Measurements from ENCODE around the gene USP5.

USP5 gene

DNA sequence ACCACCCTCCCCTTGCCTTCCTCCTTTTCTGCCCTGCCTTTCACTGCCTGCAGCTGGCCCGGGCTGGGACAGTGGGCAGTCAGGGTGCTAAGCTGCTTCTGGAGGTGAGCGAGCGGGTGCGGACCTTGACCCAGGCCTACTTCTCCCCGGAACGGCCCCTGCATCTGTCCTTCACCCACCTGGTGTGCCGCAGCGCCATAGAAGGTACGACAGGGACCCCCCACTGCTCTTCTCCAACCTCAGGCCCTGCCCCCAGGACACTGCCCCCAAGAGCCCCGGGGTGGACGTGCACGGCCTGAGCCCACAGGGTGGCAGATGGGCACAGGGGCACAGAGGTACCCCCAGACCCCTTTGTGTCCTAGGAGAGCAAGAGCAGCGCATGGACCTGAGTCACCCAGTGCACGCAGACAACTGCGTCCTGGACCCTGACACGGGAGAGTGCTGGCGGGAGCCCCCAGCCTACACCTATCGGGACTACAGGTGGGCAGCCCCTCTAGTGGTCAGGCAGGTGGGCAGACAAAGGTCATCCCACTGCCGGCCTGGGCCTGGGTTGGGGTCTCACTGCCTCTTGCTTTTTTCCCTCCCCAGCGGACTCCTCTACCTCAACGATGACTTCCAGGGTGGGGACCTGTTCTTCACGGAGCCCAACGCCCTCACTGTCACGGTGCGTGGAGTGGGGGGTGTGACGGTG, 14.4 kb upstream of the USP5 start:
- Histone ChIP-seq H3K4me1 (ENCODE audit: control insufficient read depth, insufficient read depth, low read length) (no peaks in the 10 kb centered on the region), H3K9ac (ENCODE audit: low read length) (no peak overlapping the region), H3K36me3 (ENCODE audit: control insufficient read depth, insufficient read depth, low read length) (peaks cover 7% of the 10 kb centered on the region), H3K27ac (ENCODE audit: low read depth, low read length) (no peak overlapping the region), H3K27me3 (ENCODE audit: control insufficient read depth, insufficient read depth, low read length) (no peaks in the 10 kb centered on the region), H3K4me3 (ENCODE audit: low read length) (no peak overlapping the region)

DNA sequence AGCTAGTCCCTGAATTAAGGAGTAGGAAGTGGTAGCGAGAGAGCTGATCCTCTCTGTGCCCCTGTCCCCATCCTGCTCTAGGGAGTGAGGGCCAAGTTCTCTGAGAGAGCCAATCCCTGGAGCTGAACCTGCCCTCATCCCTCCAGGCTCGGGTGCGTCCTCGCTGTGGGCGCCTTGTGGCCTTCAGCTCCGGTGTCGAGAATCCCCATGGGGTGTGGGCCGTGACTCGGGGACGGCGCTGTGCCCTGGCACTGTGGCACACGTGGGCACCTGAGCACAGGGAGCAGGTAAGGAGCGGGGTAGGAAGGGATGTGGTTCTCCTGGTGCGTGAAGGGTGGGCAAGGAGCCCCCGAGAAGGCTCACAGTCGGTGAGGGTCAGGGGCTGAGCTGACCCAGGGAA, 13.1 kb upstream of the USP5 start:
- H3K36me3 ChIP-seq (ENCODE audit: control insufficient read depth, insufficient read depth, low read length) = peaks cover 7% of the 10 kb centered on the region
- H3K4me3 ChIP-seq (ENCODE audit: low read length) = no peak overlapping the region
- no peaks in the 10 kb centered on the region for H3K27me3 ChIP-seq (ENCODE audit: control insufficient read depth, insufficient read depth, low read length)
- no peak overlapping the region for H3K9ac ChIP-seq (ENCODE audit: low read length)
- no peak overlapping the region for H3K27ac ChIP-seq (ENCODE audit: low read depth, low read length)
- no peaks in the 10 kb centered on the region for H3K4me1 ChIP-seq (ENCODE audit: control insufficient read depth, insufficient read depth, low read length)

DNA sequence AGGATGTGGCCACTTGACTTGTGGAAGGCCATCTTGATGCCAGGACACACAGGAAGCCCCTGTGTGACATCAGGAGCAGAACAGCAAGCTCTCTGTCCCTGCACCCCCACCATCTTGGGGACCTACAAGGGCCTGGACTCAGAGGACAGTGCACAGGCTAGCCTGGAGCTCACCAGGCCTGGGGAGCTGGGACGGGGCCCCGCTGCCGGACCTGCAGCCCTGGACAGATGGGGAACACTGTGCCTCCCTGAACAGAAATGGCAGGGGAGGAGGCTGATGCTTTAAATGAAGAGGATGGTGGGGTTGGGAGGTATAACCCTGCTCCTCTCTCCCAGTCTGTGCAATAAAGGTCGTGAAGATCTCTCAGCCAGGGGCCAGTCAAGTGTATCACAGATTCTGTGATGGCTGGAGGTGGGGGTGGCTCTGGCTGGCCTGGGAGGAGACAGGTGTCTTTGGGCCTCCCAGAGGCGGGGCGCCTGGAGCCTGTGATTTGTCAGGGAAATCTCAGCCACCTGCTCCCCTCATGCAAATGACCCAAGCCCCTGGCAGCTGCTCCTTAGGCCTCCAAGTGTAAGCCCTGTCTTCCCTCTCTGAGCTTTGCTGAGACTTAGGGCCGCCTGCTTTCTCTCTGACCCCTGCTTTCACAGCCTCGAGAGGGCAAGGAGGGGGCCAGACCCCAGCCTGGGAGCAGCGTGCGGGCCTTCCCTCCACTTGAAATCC, 12.3 kb upstream of the USP5 start:
- no peak overlapping the region for H3K27ac ChIP-seq (ENCODE audit: low read depth, low read length)
- no peak overlapping the region for H3K4me3 ChIP-seq (ENCODE audit: low read length)
- no peaks in the 10 kb centered on the region for H3K4me1 ChIP-seq (ENCODE audit: control insufficient read depth, insufficient read depth, low read length)
- no peak overlapping the region for H3K9ac ChIP-seq (ENCODE audit: low read length)
- no peaks in the 10 kb centered on the region for H3K27me3 ChIP-seq (ENCODE audit: control insufficient read depth, insufficient read depth, low read length)
- peaks cover 11% of the 10 kb centered on the region for H3K36me3 ChIP-seq (ENCODE audit: control insufficient read depth, insufficient read depth, low read length)

DNA sequence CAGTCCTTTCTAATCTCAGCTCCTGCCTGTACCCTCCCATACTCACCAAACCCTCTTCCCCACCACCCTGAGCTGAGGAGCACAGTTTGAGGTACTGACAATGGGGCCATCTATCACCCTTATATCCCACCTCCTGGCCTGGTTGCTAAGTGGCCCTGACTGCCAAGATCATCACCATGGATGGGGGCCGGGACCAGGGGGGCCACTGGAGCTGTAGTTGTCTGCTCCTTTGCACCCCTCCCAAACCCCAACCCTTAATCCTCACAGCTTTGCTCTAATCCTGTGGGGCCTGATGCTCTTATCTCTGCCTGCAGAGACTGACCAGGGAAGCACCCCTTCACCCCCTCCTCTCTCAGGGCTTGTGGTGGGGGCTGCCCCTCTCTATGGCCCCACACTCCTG, 11.6 kb upstream of the USP5 start:
- H3K9ac ChIP-seq (ENCODE audit: low read length) = no peak overlapping the region
- H3K4me1 ChIP-seq (ENCODE audit: control insufficient read depth, insufficient read depth, low read length) = no peaks in the 10 kb centered on the region
- H3K27me3 ChIP-seq (ENCODE audit: control insufficient read depth, insufficient read depth, low read length) = no peaks in the 10 kb centered on the region
- no peak overlapping the region for H3K4me3 ChIP-seq (ENCODE audit: low read length)
- no peak overlapping the region for H3K27ac ChIP-seq (ENCODE audit: low read depth, low read length)
- peaks cover 11% of the 10 kb centered on the region for H3K36me3 ChIP-seq (ENCODE audit: control insufficient read depth, insufficient read depth, low read length)

DNA sequence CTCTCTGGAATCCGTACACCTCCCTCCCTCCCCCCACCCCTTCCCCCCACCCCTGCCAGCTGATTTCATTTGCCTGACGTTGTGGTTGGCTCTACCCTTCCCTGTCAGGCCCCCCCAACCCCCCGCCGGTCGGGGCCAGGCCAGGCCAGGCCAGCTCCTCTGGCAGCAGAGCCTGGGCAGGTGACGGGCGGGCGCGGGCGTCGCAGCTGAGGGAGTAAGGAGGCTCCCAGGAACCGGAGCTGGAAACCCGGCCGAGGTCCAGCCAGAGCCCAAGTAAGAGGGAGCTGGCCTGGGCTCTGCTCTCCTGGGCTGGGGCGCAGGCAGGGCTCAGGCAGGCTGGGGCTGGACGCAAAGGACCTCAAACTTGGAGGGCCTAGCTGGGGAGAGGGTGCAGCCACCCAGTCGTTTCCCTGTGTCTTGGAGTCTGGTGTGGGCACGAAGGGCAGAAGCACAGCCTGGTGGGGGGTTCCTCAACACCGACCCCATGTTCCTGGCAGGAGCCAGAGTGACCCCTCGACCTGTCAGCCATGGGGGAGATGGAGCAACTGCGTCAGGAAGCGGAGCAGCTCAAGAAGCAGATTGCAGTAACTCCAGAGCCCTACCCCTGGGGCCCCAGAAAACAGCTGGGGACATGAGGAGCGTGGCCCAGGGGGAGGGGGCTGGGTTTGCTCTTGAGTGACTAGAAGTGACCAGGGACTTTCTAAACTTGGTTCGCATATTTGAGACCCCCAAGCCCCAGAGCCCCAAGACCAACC, 11.0 kb upstream of the USP5 start, which contains the start of gene GNB3:
GNB3 (plus strand) TSS at position 165 of the 755 bp plus-strand sequence; CDS start at position 528, 363 bp downstream.
- H3K4me3 ChIP-seq (ENCODE audit: low read length) = no peak within 1 kb of the TSS
- peaks cover 11% of the 10 kb centered on the region for H3K36me3 ChIP-seq (ENCODE audit: control insufficient read depth, insufficient read depth, low read length)
- no peaks in the 10 kb centered on the region for H3K4me1 ChIP-seq (ENCODE audit: control insufficient read depth, insufficient read depth, low read length)
- H3K9ac ChIP-seq (ENCODE audit: low read length) = no peak within 1 kb of the TSS
- H3K27me3 ChIP-seq (ENCODE audit: control insufficient read depth, insufficient read depth, low read length) = no peaks in the 10 kb centered on the region
- H3K27ac ChIP-seq (ENCODE audit: low read depth, low read length) = no peak within 1 kb of the TSS

DNA sequence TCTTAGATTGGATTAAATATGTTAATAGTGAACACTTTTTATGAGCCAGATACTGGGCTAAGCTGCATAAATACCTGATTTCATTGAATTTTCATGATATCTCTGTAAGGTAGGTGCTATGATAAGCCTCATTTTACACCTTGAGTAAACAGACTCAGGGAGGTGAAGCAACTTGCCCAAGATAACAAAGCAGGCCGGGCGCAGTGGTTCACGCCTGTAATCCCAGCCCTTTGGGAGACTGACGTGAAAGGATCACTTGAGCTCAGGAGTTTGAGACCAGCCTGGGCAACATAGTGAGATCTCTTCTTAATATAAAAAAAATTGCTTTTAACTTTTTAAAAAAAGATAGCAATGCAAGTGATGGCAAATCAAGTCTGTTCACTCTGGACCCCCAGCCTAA, 9.9 kb upstream of the USP5 start:
- no peak overlapping the region for H3K4me3 ChIP-seq (ENCODE audit: low read length)
- H3K36me3 ChIP-seq (ENCODE audit: control insufficient read depth, insufficient read depth, low read length) = peaks cover 9% of the 10 kb centered on the region
- H3K27ac ChIP-seq (ENCODE audit: low read depth, low read length) = no peak overlapping the region
- no peaks in the 10 kb centered on the region for H3K4me1 ChIP-seq (ENCODE audit: control insufficient read depth, insufficient read depth, low read length)
- no peaks in the 10 kb centered on the region for H3K27me3 ChIP-seq (ENCODE audit: control insufficient read depth, insufficient read depth, low read length)
- no peak overlapping the region for H3K9ac ChIP-seq (ENCODE audit: low read length)

DNA sequence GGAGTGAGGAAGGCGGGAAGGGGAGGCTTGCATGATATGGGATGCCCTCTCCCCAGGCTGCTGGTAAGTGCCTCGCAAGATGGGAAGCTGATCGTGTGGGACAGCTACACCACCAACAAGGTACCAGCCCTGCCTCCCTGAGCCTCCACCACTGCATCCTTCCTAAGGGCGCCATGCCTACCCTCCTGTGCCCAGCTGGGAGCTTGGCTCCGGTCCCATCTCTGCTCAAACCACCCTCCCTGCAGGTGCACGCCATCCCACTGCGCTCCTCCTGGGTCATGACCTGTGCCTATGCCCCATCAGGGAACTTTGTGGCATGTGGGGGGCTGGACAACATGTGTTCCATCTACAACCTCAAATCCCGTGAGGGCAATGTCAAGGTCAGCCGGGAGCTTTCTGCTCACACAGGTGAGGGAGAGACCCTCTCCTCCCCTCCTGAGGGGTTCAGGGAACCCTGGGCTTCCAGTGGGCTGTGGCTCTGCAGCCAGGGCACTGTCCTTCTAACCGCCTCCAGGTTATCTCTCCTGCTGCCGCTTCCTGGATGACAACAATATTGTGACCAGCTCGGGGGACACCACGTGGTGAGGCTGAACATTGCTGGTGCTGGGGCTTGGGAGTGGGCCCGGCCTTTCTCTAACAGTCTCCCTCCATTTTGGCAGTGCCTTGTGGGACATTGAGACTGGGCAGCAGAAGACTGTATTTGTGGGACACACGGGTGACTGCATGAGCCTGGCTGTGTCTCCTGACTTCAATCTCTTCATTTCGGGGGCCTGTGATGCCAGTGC, 8.6 kb upstream of the USP5 start:
- no peak overlapping the region for H3K27ac ChIP-seq (ENCODE audit: low read depth, low read length)
- H3K4me1 ChIP-seq (ENCODE audit: control insufficient read depth, insufficient read depth, low read length) = no peaks in the 10 kb centered on the region
- no peak overlapping the region for H3K9ac ChIP-seq (ENCODE audit: low read length)
- peaks cover 4% of the 10 kb centered on the region for H3K36me3 ChIP-seq (ENCODE audit: control insufficient read depth, insufficient read depth, low read length)
- no peak overlapping the region for H3K4me3 ChIP-seq (ENCODE audit: low read length)
- no peaks in the 10 kb centered on the region for H3K27me3 ChIP-seq (ENCODE audit: control insufficient read depth, insufficient read depth, low read length)

DNA sequence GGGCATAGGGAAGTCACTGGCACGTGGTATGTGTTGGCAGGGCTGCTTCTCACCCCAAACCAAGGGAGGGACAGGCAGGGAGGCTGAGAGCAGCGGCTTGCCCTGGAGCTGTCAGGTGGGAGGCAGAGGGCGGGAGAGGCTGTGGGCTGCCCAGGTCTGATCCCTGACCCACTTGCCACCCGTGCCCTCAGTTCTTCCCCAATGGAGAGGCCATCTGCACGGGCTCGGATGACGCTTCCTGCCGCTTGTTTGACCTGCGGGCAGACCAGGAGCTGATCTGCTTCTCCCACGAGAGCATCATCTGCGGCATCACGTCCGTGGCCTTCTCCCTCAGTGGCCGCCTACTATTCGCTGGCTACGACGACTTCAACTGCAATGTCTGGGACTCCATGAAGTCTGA, 6.6 kb upstream of the USP5 start:
- H3K36me3 ChIP-seq (ENCODE audit: control insufficient read depth, insufficient read depth, low read length) = peaks cover 4% of the 10 kb centered on the region
- H3K4me3 ChIP-seq (ENCODE audit: low read length) = no peak overlapping the region
- no peak overlapping the region for H3K27ac ChIP-seq (ENCODE audit: low read depth, low read length)

DNA sequence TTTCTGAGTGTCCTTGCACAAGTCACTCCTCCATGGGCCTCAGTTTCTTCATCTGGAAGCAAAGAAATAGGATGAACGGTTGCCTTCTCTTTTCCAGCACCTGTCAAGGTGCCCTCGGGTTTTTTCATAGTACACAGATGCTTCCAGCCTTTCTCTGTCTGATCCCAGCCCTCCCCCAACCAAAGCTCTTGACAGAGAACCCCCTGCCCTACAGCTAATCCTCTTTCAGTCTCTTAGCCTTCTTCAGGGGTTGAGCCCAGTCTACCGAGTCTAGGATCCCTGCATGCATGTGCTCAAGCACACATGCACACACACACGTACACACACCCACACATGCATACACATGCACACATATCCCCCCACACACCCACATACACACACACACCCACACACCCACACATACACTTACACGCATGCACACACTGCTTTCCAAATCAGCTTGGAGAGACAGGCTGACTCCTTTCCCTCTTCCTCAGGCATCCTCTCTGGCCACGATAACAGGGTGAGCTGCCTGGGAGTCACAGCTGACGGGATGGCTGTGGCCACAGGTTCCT, 5.6 kb upstream of the USP5 start:
- Histone ChIP-seq H3K36me3 (ENCODE audit: control insufficient read depth, insufficient read depth, low read length) (peaks cover 4% of the 10 kb centered on the region), H3K27me3 (ENCODE audit: control insufficient read depth, insufficient read depth, low read length) (no peaks in the 10 kb centered on the region), H3K9ac (ENCODE audit: low read length) (no peak overlapping the region), H3K27ac (ENCODE audit: low read depth, low read length) (no peak overlapping the region), H3K4me1 (ENCODE audit: control insufficient read depth, insufficient read depth, low read length) (no peaks in the 10 kb centered on the region), H3K4me3 (ENCODE audit: low read length) (no peak overlapping the region)

More for the DNA sequence above, 6.6 kb upstream of the USP5 start:
- Histone ChIP-seq H3K27me3 (ENCODE audit: control insufficient read depth, insufficient read depth, low read length) (no peaks in the 10 kb centered on the region), H3K4me1 (ENCODE audit: control insufficient read depth, insufficient read depth, low read length) (no peaks in the 10 kb centered on the region), H3K9ac (ENCODE audit: low read length) (no peak overlapping the region)

DNA sequence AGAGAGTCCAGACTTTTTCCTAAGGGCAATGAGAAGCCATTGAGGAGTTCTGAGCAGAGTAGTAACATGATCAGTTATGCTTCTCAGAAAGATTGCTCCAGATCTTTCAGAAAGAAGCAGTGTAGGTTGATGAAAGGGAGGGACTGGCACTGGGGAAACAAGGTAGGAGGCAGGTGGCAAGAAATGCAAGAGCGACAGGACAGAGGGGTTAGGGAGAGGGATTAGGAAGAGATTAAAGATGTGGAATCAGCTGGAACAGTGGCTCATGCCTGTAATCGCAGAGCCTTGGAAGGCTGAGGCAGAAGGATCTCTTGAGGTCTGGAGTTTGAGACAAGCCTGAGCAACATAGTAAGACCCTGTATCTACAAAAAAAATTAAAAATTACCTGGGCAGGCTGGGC, 4.3 kb upstream of the USP5 start:
- Histone ChIP-seq H3K36me3 (ENCODE audit: control insufficient read depth, insufficient read depth, low read length) (peaks cover 4% of the 10 kb centered on the region), H3K9ac (ENCODE audit: low read length) (no peak overlapping the region), H3K4me1 (ENCODE audit: control insufficient read depth, insufficient read depth, low read length) (no peaks in the 10 kb centered on the region), H3K4me3 (ENCODE audit: low read length) (no peak overlapping the region), H3K27me3 (ENCODE audit: control insufficient read depth, insufficient read depth, low read length) (no peaks in the 10 kb centered on the region), H3K27ac (ENCODE audit: low read depth, low read length) (no peak overlapping the region)

DNA sequence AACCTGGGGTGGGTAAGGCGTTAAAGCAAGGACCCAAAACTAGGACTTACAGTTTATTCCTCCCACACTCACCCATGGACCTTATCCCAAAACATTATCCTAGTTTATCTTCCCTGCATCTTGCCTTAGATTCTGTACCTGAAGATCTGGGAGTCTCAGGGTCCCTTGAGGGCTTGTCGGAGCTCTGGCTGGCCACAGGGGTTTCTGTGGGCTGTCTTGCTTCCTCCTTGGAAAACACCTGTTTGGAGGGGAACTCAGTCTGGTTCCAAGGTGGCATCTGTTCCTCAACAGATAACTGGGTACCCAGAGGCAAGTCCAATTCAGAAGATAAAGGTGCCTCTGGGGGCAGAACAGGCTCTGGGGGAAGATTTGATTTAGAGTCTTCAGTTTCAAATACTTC, 2.5 kb upstream of the USP5 start:
- Histone ChIP-seq H3K4me3 (ENCODE audit: low read length) (no peak overlapping the region), H3K36me3 (ENCODE audit: control insufficient read depth, insufficient read depth, low read length) (peaks cover under 1% of the 10 kb centered on the region), H3K4me1 (ENCODE audit: control insufficient read depth, insufficient read depth, low read length) (no peaks in the 10 kb centered on the region), H3K27me3 (ENCODE audit: control insufficient read depth, insufficient read depth, low read length) (no peaks in the 10 kb centered on the region), H3K27ac (ENCODE audit: low read depth, low read length) (no peak overlapping the region), H3K9ac (ENCODE audit: low read length) (no peak overlapping the region)

Measured in rectal smooth muscle tissue (tissue), 1 donor.